GM12891 (cell line): Measurements from ENCODE around the gene RASGRP3.

ENCODE experiments used
- POLR2A ChIP-seq: IDR thresholded peaks from 2 replicates; pipeline ENCODE4 v1.6.1; 2011; ENCODE audit warnings: low read depth, low read length, control low read depth
- SPI1 ChIP-seq: IDR thresholded peaks from 2 replicates; pipeline ENCODE4 v1.6.1; 2011; ENCODE audit warnings: low read depth, low read length, control low read depth
- TAF1 ChIP-seq: IDR thresholded peaks from 2 replicates; pipeline ENCODE4 v1.6.1; 2011; ENCODE audit warnings: low read depth, low read length, control low read depth

- TF ChIP-seq TAF1 (no peak), SPI1 (no peak), POLR2A (no peak)
Observed at GRCh38 chr2:33583194-33583938, 106.9 kb downstream of the RASGRP3 start.
